Bone marrow (tissue), 2 donors: ENCODE measurements around the gene ARFGAP1.
"Not testable (repeated sequence)": the region's sequence is repeated elsewhere in the genome, so short reads cannot be mapped to it uniquely, and the experiment has no call there.

Source experiments
- DNase-seq, 2 donors: peaks; one replicate each; lab custom pipeline; 2025; lab: John Stamatoyannopoulos, UW

The ARFGAP1 gene

GRCh38 chr20:63241272-63241671, 31.3 kb upstream of the ARFGAP1 start:
- DNase-seq: no peak

- no peak for DNase-seq
These were observed 29.9 kb upstream of the ARFGAP1 start for GRCh38 chr20:63242736-63243135.

- DNase-seq: no peak
These were observed 28.9 kb upstream of the ARFGAP1 start for GRCh38 chr20:63243604-63244247.

- DNase-seq: no peak
These were observed 28.1 kb upstream of the ARFGAP1 start for GRCh38 chr20:63244468-63244867.

GRCh38 chr20:63246490-63247288, 25.9 kb upstream of the ARFGAP1 start:
- DNase-seq: no peak

- no peak for DNase-seq
These were observed 24.9 kb upstream of the ARFGAP1 start for GRCh38 chr20:63247671-63248228.

GRCh38 chr20:63248835-63249591, 23.6 kb upstream of the ARFGAP1 start:
- no peak for DNase-seq

GRCh38 chr20:63249891-63250290, 22.7 kb upstream of the ARFGAP1 start:
- DNase-seq: no peak

GRCh38 chr20:63251350-63251749, 21.3 kb upstream of the ARFGAP1 start:
- DNase-seq: not testable (repeated sequence)

- no peak for DNase-seq
These were observed 20.3 kb upstream of the ARFGAP1 start for GRCh38 chr20:63252284-63252711.

- no peak for DNase-seq
These were observed 19.6 kb upstream of the ARFGAP1 start for GRCh38 chr20:63253065-63253437.

GRCh38 chr20:63253438-63254231, 19.0 kb upstream of the ARFGAP1 start:
- no peak for DNase-seq

- DNase-seq: no peak
These were observed 18.4 kb upstream of the ARFGAP1 start, which contains the start of gene NKAIN4 for GRCh38 chr20:63254232-63254605. NKAIN4 (minus strand) TSS chr20:63254463; CDS start chr20:63254450, 13 bp downstream.

- no peak for DNase-seq
These were observed 17.8 kb upstream of the ARFGAP1 start for GRCh38 chr20:63254606-63255384.

GRCh38 chr20:63255931-63256704, 16.5 kb upstream of the ARFGAP1 start:
- no peak for DNase-seq

GRCh38 chr20:63256954-63257353, 15.7 kb upstream of the ARFGAP1 start:
- no peak for DNase-seq

GRCh38 chr20:63257629-63258028, 15.0 kb upstream of the ARFGAP1 start:
- DNase-seq: no peak

GRCh38 chr20:63258781-63259180, 13.8 kb upstream of the ARFGAP1 start:
- DNase-seq: no peak

- DNase-seq: no peak
These were observed 12.7 kb upstream of the ARFGAP1 start for GRCh38 chr20:63259734-63260460.
